GM21526 (cell line): ENCODE measurements around the gene GRIN2D.

Source experiments
- ATAC-seq: cut with Tn5 transposase; IDR thresholded peaks from one replicate; pipeline ENCODE4 v1.9.1; 2021; ENCODE audit warnings: moderate library complexity; ENCODE audit not compliant: unreplicated experiment, low FRiP score

Gene GRIN2D

GRCh38 chr19:48428670-48429069, 35.2 kb downstream of the GRIN2D start:
- no peak for ATAC-seq

- ATAC-seq = no peak
These were observed 39.9 kb downstream of the GRIN2D start for GRCh38 chr19:48433337-48433736.

GRCh38 chr19:48436586-48436985, 43.1 kb downstream of the GRIN2D start:
- no peak for ATAC-seq

GRCh38 chr19:48441360-48442050, 48.0 kb downstream of the GRIN2D start:
- ATAC-seq = no peak

- ATAC-seq = no peak
These were observed 48.9 kb downstream of the GRIN2D start for GRCh38 chr19:48442116-48443035.

- ATAC-seq = no peak
These were observed 49.8 kb downstream of the GRIN2D start for GRCh38 chr19:48443256-48443655.
